ENCODE measurements around the gene NMNAT2. TPM values are rescaled to one million over a fixed set of nuclear protein-coding genes. Genes with fewer than 3 reads are reported as not detected.

The NMNAT2 gene
- total RNA-seq, 1 donor from 2014 or later, result 1.7 TPM

DNA sequence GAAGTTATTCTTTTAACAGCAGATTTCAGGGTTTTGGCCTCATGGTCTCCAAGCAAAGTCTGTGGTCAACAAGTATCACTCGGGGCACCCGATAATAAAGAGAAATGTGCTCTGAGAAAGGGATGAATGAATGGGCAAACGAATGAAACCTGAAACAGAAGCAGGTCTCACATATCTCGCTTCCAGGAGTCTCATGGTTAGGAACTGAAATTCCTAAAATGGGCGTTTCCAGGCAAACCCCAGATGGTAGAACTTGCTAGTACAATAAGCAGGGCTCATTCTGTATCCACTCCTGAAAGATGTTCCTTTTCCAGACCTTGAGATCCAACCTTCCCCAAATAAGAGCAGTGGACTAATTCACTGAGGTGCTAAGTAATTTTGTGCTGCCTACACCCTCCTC, 144.9 kb downstream of the NMNAT2 start:
- Histone ChIP-seq H3K9me3 (no peaks in the 10 kb centered on the region), H3K27ac (peak overlapping the region; percentile 58), H3K4me3 (no peak overlapping the region), H3K36me3 (no peaks in the 10 kb centered on the region), H3K4me1 (peaks cover 28% of the 10 kb centered on the region), H3K27me3 (no peaks in the 10 kb centered on the region)
- intact Hi-C loops (cut with DNase I), result no loop called here
- TF ChIP-seq POLR2A (IDR thresholded peaks at IDR 0.05) (no peak), POLR2AphosphoS5 (IDR thresholded peaks at IDR 0.05; ENCODE audit: insufficient read depth in 1 of 2, low read depth in 1 of 2) (no peak)
- TF ChIP-seq, protein P1, sequence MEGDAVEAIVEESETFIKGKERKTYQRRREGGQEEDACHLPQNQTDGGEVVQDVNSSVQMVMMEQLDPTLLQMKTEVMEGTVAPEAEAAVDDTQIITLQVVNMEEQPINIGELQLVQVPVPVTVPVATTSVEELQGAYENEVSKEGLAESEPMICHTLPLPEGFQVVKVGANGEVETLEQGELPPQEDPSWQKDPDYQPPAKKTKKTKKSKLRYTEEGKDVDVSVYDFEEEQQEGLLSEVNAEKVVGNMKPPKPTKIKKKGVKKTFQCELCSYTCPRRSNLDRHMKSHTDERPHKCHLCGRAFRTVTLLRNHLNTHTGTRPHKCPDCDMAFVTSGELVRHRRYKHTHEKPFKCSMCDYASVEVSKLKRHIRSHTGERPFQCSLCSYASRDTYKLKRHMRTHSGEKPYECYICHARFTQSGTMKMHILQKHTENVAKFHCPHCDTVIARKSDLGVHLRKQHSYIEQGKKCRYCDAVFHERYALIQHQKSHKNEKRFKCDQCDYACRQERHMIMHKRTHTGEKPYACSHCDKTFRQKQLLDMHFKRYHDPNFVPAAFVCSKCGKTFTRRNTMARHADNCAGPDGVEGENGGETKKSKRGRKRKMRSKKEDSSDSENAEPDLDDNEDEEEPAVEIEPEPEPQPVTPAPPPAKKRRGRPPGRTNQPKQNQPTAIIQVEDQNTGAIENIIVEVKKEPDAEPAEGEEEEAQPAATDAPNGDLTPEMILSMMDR (IDR thresholded peaks at IDR 0.05), result no peak
- no peak for DNase-seq (ENCODE audit: extremely low spot score in 2 of 2)

DNA sequence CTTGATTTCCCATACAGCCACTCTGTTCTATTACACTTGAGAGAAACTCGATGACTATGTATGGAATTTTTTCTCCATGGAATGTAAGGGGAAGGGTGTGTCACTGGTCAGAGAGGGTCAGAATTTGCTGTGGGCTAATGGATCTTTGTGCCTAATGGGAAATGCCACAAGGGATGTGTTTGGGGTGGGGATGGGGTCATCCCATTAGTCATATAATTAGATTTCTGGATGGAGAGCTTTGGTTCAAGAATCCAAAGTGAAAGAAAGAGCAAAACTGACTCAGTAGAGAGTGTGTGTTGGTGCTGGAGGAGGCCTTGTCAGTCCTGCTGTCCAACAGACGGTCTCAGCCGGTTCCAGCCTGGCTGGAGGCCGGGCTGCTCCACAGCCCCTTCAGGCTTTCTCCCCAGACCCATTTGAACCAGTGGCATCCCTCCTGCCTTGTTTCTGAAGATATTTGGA, 145.8 kb downstream of the NMNAT2 start:
- no peak for TF ChIP-seq POLR2A (IDR thresholded peaks at IDR 0.05)
- TF ChIP-seq POLR2AphosphoS5 (IDR thresholded peaks at IDR 0.05; ENCODE audit: insufficient read depth in 1 of 2, low read depth in 1 of 2), result no peak
- TF ChIP-seq, protein P1 (IDR thresholded peaks at IDR 0.05), result no peak
- Histone ChIP-seq H3K27ac (peak overlapping the region; percentile 58), H3K27me3 (no peaks in the 10 kb centered on the region), H3K9me3 (no peaks in the 10 kb centered on the region), H3K4me3 (no peak overlapping the region), H3K4me1 (peaks cover 28% of the 10 kb centered on the region), H3K36me3 (no peaks in the 10 kb centered on the region)
- intact Hi-C loops (cut with DNase I), result no loop called here
- no peak for DNase-seq (ENCODE audit: extremely low spot score in 2 of 2)

DNA sequence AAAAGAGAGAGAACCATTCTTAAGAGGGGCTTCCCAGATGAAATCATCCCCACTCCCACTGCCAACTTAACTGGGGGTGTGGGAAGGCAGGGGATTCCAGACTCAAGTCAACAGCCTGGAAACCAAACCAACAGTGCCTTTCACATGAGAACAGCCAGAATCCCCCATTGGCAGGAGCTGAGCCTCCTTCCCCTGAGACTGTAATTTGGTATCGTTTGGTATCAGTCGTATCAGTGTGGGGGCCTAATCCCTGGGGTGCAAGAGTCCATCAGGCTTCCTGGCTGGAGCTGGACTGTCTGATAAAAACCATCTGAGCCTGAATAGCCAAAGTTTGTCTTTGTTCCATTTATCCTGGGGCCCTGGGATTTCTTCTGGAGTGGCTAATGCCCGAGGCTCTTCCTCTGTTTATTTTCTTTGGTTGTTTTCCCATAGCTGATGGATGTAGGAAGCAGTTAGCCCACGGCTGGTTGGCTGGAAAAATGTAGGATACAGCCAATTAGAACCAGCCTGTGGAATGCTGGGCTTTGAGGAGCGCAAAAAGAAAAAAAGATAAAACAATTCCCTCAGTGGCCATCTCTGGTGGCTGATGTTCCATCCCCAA, 147.5 kb downstream of the NMNAT2 start:
- H3K36me3 ChIP-seq, result no peaks in the 10 kb centered on the region
- intact Hi-C loops (cut with DNase I), result no loop called here
- DNase-seq (ENCODE audit: extremely low spot score in 2 of 2), result no peak
- no peak for TF ChIP-seq POLR2AphosphoS5 (IDR thresholded peaks at IDR 0.05; ENCODE audit: insufficient read depth in 1 of 2, low read depth in 1 of 2)
- TF ChIP-seq POLR2A (IDR thresholded peaks at IDR 0.05), result no peak
- TF ChIP-seq, protein P1 (IDR thresholded peaks at IDR 0.05), result no peak
- no peaks in the 10 kb centered on the region for H3K27me3 ChIP-seq
- no peaks in the 10 kb centered on the region for H3K9me3 ChIP-seq
- H3K4me3 ChIP-seq, result no peak overlapping the region
- H3K4me1 ChIP-seq, result peaks cover 21% of the 10 kb centered on the region
- peak overlapping the region; percentile 18 for H3K27ac ChIP-seq

DNA sequence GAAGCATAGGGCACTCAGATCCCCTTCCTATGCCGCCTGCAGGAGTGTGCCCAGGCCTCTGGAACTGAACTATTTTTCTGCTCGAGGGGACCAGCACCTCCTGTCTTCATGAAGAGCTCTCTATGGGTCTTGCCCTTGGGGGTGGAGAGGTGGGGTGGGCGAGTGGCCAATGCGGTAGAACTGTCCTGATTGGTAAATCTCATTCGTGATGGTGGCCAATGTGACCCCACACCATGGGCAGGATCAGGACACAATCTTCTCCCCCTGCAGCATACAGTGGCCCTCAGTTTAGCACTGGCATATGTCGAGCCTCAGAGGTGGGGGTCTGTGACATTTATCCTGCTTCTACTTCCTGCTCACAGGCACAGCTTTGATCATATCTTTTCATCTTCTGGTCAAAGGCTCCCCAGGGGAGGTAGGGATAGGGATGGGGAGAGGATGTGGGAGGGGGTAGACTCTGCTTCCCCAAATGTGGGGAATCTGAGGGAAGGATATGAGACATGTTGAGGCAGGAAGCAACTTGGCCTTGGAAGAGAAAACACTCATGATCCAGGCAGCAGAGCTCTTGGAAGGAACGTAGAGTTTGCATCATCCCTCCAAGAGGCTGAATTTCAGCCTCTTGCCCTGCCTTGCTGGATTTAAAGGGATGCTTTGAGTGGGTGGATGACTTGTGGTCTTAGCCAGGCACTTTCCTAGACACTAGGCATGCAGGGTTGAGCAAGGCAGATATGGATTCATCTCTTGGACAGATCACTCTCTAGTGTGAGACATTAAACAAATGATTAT, 150.3 kb downstream of the NMNAT2 start:
- TF ChIP-seq POLR2A (IDR thresholded peaks at IDR 0.05) (no peak), POLR2AphosphoS5 (IDR thresholded peaks at IDR 0.05; ENCODE audit: insufficient read depth in 1 of 2, low read depth in 1 of 2) (peak in 1 of 2 donors; percentile 29)
- DNase-seq (ENCODE audit: extremely low spot score in 2 of 2), result peak in 1 of 2 donors; percentile 95
- Histone ChIP-seq H3K9me3 (no peaks in the 10 kb centered on the region), H3K36me3 (no peaks in the 10 kb centered on the region), H3K4me1 (peaks cover 21% of the 10 kb centered on the region), H3K4me3 (no peak overlapping the region), H3K27ac (peak overlapping the region; percentile 62), H3K27me3 (no peaks in the 10 kb centered on the region)
- intact Hi-C loops (cut with DNase I), result no loop called here

DNA sequence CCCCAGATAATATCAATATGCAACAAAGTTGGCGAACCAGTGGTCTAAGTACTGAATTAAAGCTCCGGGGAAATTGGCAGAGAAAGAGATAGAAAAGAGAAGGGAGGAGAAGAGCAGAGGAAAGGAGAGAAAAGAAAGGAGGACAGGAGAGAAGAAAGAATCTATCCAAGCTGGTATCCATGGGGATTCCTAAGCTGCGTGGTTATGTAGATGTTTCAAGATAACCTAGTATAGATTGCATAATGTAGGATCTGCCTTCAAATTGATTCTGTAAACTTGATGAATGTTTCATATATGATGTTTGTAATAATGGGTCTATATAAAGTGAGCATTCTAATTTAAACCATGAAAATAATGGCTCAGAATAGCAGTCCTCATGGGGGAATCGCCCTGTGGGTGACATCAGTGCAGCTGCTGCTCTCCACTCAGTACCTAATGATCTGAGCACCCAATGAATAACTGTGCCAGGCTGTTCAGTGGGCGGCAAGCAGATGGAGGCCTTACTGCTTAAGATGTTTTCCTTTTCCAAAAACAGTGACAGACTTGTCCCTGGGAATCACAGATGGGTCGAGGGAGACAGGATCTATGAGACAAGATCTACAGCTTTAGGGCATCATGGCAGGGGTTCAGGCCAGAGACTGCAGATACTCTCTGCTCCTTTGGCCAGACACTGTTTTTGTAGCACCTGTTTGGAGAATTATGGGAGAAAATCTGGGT, 154.1 kb downstream of the NMNAT2 start:
- no peaks in the 10 kb centered on the region for H3K9me3 ChIP-seq
- H3K27ac ChIP-seq, result no peak overlapping the region
- intact Hi-C loops (cut with DNase I), result no loop called here
- H3K36me3 ChIP-seq, result no peaks in the 10 kb centered on the region
- TF ChIP-seq POLR2A (IDR thresholded peaks at IDR 0.05) (no peak), POLR2AphosphoS5 (IDR thresholded peaks at IDR 0.05; ENCODE audit: insufficient read depth in 1 of 2, low read depth in 1 of 2) (no peak)
- TF ChIP-seq, protein P1 (IDR thresholded peaks at IDR 0.05), result no peak
- H3K27me3 ChIP-seq, result no peaks in the 10 kb centered on the region
- no peak for DNase-seq (ENCODE audit: extremely low spot score in 2 of 2)
- no peak overlapping the region for H3K4me3 ChIP-seq
- peaks cover 10% of the 10 kb centered on the region for H3K4me1 ChIP-seq
